Panc1 (cell line): ENCODE measurements around the gene RYR3.

Experiments used
- CTCF ChIP-seq: fragments of 450-650 bp; IDR thresholded peaks from 2 replicates; pipeline ENCODE4 v1.5.1; 2017; ENCODE audit warnings: mild to moderate bottlenecking
- POLR2AphosphoS5 ChIP-seq: IDR thresholded peaks from 2 replicates; pipeline ENCODE4 v1.6.1; 2012; ENCODE audit warnings: mild to moderate bottlenecking, low read depth, low read length, moderate library complexity
- REST ChIP-seq, 2 experiments: IDR thresholded peaks; 2 replicates each; pipeline ENCODE4 v1.6.1; 2011 to 2012; ENCODE audit warnings: low read depth in 2 of 2, control low read depth in 1 of 2, low read length in 1 of 2, mild to moderate bottlenecking in 1 of 2, moderate library complexity in 1 of 2; ENCODE audit not compliant: insufficient read depth in 1 of 2
- SIN3A ChIP-seq: IDR thresholded peaks from 2 replicates; pipeline ENCODE4 v1.6.1; 2012; ENCODE audit warnings: low read depth, mild to moderate bottlenecking, low read length, moderate library complexity, borderline replicate concordance; ENCODE audit not compliant: insufficient read depth
- TCF7L2 ChIP-seq: IDR thresholded peaks from 2 replicates; pipeline ENCODE4 v1.6.1; 2011; ENCODE audit warnings: mild to moderate bottlenecking, low read depth, low read length, inconsistent platforms

GRCh38 chr15:33907326-33907725, 596.6 kb downstream of the RYR3 start:
- TF ChIP-seq CTCF (no peak), POLR2AphosphoS5 (no peak), SIN3A (no peak), REST (IDR thresholded peaks at IDR 0.05; ENCODE audit: insufficient read depth in 1 of 2, low read depth in 2 of 2, low read length in 1 of 2) (no peak), TCF7L2 (no peak)
